Fibroblast of villous mesenchyme (primary cell): ENCODE data around the gene RXRA. TPM values are rescaled to one million over a fixed set of nuclear protein-coding genes. Genes with fewer than 3 reads are reported as not detected.

Experiments used
- DNase-seq: peaks from one replicate; pipeline ENCODE4 v3.0.0-alpha.2; 2010; ENCODE audit warnings: low read depth
- H3K4me3 ChIP-seq: 2 replicates; pipeline ENCODE4 v1.5.1; 2011; ENCODE audit warnings: low read depth, mild to moderate bottlenecking, low read length
- total RNA-seq: library from RNA; depleted of rRNA; stranded (reverse); fragments of >200 nt; gene quantifications from 2 replicates; pipeline ENCODE4 v1.2.3, GENCODE V29; 2012
- TF ChIP-seq, protein P1 (sequence below): IDR thresholded peaks from 2 replicates; pipeline ENCODE4 v1.5.1; 2012; ENCODE audit warnings: low read depth, mild to moderate bottlenecking, low read length; ENCODE audit not compliant: insufficient read depth

Gene RXRA
- total RNA-seq, 1 donor: 16.0 TPM

GRCh38 chr9:134339183-134339806, 13.0 kb downstream of the RXRA start:
- H3K4me3 ChIP-seq: no peak overlapping the region
- TF ChIP-seq, protein P1, sequence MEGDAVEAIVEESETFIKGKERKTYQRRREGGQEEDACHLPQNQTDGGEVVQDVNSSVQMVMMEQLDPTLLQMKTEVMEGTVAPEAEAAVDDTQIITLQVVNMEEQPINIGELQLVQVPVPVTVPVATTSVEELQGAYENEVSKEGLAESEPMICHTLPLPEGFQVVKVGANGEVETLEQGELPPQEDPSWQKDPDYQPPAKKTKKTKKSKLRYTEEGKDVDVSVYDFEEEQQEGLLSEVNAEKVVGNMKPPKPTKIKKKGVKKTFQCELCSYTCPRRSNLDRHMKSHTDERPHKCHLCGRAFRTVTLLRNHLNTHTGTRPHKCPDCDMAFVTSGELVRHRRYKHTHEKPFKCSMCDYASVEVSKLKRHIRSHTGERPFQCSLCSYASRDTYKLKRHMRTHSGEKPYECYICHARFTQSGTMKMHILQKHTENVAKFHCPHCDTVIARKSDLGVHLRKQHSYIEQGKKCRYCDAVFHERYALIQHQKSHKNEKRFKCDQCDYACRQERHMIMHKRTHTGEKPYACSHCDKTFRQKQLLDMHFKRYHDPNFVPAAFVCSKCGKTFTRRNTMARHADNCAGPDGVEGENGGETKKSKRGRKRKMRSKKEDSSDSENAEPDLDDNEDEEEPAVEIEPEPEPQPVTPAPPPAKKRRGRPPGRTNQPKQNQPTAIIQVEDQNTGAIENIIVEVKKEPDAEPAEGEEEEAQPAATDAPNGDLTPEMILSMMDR: no peak
- DNase-seq: no peak

GRCh38 chr9:134340475-134341160, 14.4 kb downstream of the RXRA start:
- no peak for DNase-seq
- TF ChIP-seq, protein P1: no peak
- H3K4me3 ChIP-seq: no peak overlapping the region

- DNase-seq: no peak
- no peak overlapping the region for H3K4me3 ChIP-seq
- TF ChIP-seq, protein P1: no peak
Observed at GRCh38 chr9:134341306-134341705, 15.1 kb downstream of the RXRA start.

DNA sequence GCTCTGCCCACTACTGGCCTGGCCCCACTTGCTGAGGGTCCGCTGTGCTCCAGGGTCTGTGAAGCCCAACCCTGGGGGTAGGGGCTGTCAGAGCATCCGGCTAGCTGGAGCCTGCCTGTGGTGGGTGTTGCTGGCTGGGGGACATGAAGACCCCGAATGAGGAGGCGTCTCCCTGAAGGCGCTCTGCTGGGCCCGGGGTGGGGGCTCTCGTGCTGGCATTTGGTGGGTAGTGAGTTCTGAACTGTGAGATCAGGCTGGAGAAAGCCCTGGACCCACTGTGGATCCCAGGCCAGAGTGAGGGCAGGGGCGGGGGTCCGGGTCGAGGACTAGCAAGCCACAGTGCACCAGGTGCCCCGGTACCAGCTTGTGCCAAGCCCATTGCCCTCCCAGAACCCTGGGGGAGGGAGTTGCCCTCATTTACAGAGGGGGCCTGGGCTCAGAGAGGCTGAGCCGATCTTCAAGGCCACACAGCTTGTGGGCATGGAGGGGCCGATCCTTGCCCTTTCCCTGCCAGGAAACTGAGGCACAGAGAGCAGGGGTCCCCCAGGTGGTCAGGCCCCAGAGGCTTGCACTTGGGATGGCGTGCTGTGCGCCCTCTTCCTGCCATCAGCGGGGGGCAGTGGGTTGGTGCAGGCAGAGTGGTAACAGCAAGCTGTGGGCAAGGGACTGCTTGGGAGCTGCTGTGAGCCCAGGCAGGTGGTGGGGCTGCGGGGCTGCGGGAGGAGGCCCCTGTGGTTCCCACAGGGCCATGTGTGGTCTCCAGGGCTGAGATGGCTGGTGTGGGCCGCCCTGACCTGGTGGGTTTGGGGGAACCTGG, 15.9 kb downstream of the RXRA start:
- TF ChIP-seq, protein P1: no peak
- H3K4me3 ChIP-seq: no peak overlapping the region
- no peak for DNase-seq

- TF ChIP-seq, protein P1: no peak
- no peak overlapping the region for H3K4me3 ChIP-seq
- DNase-seq: no peak
Observed at GRCh38 chr9:134342746-134343115, 16.5 kb downstream of the RXRA start.

- TF ChIP-seq, protein P1: no peak
- DNase-seq: no peak
- H3K4me3 ChIP-seq: no peak overlapping the region
Observed at GRCh38 chr9:134343637-134344036, 17.4 kb downstream of the RXRA start.
